Measurements from ENCODE around the gene LYRM4.

DNA sequence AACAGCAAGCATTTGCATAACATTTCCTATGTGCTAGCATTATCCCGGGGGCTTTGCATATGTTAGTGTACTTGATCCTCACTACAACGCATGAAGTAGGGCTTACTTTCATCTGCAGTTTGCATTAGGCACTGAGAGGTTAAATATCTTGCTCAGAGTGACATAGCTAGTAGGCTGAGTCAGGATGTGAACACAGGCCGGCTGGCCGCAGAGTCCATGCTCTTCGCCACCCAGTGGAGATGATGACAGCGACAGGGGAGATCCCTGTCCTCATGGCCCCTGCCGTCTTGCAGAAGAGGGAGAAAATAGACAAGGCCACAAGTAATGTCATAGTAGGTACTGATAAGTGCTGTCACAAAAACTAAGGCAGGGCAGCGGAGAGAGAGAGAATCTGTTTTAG is 46.9 kb downstream of the LYRM4 start:
- TF ChIP-seq, protein P1, sequence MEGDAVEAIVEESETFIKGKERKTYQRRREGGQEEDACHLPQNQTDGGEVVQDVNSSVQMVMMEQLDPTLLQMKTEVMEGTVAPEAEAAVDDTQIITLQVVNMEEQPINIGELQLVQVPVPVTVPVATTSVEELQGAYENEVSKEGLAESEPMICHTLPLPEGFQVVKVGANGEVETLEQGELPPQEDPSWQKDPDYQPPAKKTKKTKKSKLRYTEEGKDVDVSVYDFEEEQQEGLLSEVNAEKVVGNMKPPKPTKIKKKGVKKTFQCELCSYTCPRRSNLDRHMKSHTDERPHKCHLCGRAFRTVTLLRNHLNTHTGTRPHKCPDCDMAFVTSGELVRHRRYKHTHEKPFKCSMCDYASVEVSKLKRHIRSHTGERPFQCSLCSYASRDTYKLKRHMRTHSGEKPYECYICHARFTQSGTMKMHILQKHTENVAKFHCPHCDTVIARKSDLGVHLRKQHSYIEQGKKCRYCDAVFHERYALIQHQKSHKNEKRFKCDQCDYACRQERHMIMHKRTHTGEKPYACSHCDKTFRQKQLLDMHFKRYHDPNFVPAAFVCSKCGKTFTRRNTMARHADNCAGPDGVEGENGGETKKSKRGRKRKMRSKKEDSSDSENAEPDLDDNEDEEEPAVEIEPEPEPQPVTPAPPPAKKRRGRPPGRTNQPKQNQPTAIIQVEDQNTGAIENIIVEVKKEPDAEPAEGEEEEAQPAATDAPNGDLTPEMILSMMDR (conservative IDR thresholded peaks at IDR 0.05 in 1 of 2, IDR thresholded peaks at IDR 0.05 in 1 of 2; ENCODE audit: low read depth in 1 of 2, low read length in 2 of 2) = peak in 1 of 2 donors; percentile 28
- TF ChIP-seq EZH2 (IDR thresholded peaks at IDR 0.05; ENCODE audit: low read length, missing control alignments) = no peak
